ENCODE measurements around the gene DHRS12. TPM values are rescaled to one million over a fixed set of nuclear protein-coding genes. Genes with fewer than 3 reads are reported as not detected.

DHRS12 gene
- total and polyA plus RNA-seq, 7 donors, result 7.4 to 26.9 (median 15.8) TPM

GRCh38 chr13:51805925-51806324 lies 2.0 kb upstream of the DHRS12 start:
- DNase-seq, result no peak
- Histone ChIP-seq H3K9me3 (no peaks in the 10 kb centered on the region), H3K4me1 (peaks cover 0 to 40% (median 34%) of the 10 kb centered on the region in 4 donors), H3K27ac (peak overlapping the region in 2 of 4 donors; percentile 91 to 98), H3K36me3 (no peaks in the 10 kb centered on the region), H3K4me3 (no peak overlapping the region), H3K27me3 (no peaks in the 10 kb centered on the region)
- intact Hi-C loops (cut with DNase I), result loop anchor here (10.0 kb wide), 1 partner anchor 1681 kb away; no protein-coding TSS in a partner anchor
- 90 to 93% methylated on average over 2 of the region's 2 CpGs for WGBS, 2 donors
- TF ChIP-seq CTCF (IDR thresholded peaks at IDR 0.05), result no peak
- no peak for TF ChIP-seq EP300 (IDR thresholded peaks at IDR 0.05)
- no peak for TF ChIP-seq POLR2A (IDR thresholded peaks at IDR 0.05)
- TF ChIP-seq POLR2AphosphoS5 (IDR thresholded peaks at IDR 0.05), result no peak

- intact Hi-C loops (cut with DNase I), result loop anchor here (10.0 kb wide), 1 partner anchor 1681 kb away; no protein-coding TSS in a partner anchor
- WGBS, 2 donors, result 88 to 91% methylated on average over 4 of the region's 4 CpGs
- no peaks in the 10 kb centered on the region for H3K27me3 ChIP-seq
- TF ChIP-seq POLR2AphosphoS5 (IDR thresholded peaks at IDR 0.05), result no peak
- no peak for TF ChIP-seq POLR2A (IDR thresholded peaks at IDR 0.05)
- no peak for DNase-seq
- peaks cover 0 to 46% (median 39%) of the 10 kb centered on the region in 4 donors for H3K4me1 ChIP-seq
- H3K9me3 ChIP-seq, result no peaks in the 10 kb centered on the region
- peak overlapping the region; percentile 91 to 99 (median 97) for H3K27ac ChIP-seq
- peak overlapping the region in 1 of 4 donors; percentile 83 for H3K4me3 ChIP-seq
- no peaks in the 10 kb centered on the region for H3K36me3 ChIP-seq
Observed at GRCh38 chr13:51805313-51805712, 1.4 kb upstream of the DHRS12 start.

GRCh38 chr13:51804295-51805172 lies 571 bp upstream of the DHRS12 start:
- WGBS, 2 donors, result 14 to 20% methylated on average over 31 of the region's 31 CpGs
- Histone ChIP-seq H3K36me3 (no peaks in the 10 kb centered on the region), H3K4me1 (peaks cover 0 to 54% (median 45%) of the 10 kb centered on the region in 4 donors), H3K27me3 (no peaks in the 10 kb centered on the region), H3K9me3 (no peaks in the 10 kb centered on the region), H3K4me3 (peak overlapping the region; percentile 52 to 83 (median 67)), H3K27ac (peak overlapping the region; percentile 91 to 99 (median 97))
- DNase-seq, result peak; percentile 75
- intact Hi-C loops (cut with DNase I), result loop anchor here (1.0 to 10.0 kb wide), 4 partner anchors 67 to 1680 kb away; partner anchors contain the start of genes FAM124A and INTS6
- TF ChIP-seq POLR2AphosphoS5 (IDR thresholded peaks at IDR 0.05), result no peak
- TF ChIP-seq CTCF (IDR thresholded peaks at IDR 0.05), result no peak
- no peak for TF ChIP-seq POLR2A (IDR thresholded peaks at IDR 0.05)
- no peak for TF ChIP-seq EP300 (IDR thresholded peaks at IDR 0.05)

GRCh38 chr13:51802631-51803418 lies 1.1 kb downstream of the DHRS12 start:
- DNase-seq, result peak; percentile 76
- TF ChIP-seq EP300 (IDR thresholded peaks at IDR 0.05) (no peak), POLR2A (IDR thresholded peaks at IDR 0.05) (no peak), CTCF (IDR thresholded peaks at IDR 0.05) (no peak), POLR2AphosphoS5 (IDR thresholded peaks at IDR 0.05) (no peak)

More at GRCh38 chr13:51802631-51803418, 1.1 kb downstream of the DHRS12 start:
- H3K27ac ChIP-seq, result peak overlapping the region; percentile 91 to 99 (median 97)
- peaks cover 0 to 54% (median 45%) of the 10 kb centered on the region in 4 donors for H3K4me1 ChIP-seq
- peaks cover 0 to 6% (median 0%) of the 10 kb centered on the region in 4 donors for H3K36me3 ChIP-seq
- peak overlapping the region; percentile 52 to 83 (median 67) for H3K4me3 ChIP-seq
- no peaks in the 10 kb centered on the region for H3K9me3 ChIP-seq
- no peaks in the 10 kb centered on the region for H3K27me3 ChIP-seq
- intact Hi-C loops (cut with DNase I), result loop anchor here (2.0 to 10.0 kb wide), 4 partner anchors 66 to 1678 kb away; partner anchors contain the start of genes FAM124A and WDFY2
- WGBS, 2 donors, result 49 to 55% methylated on average over 9 of the region's 9 CpGs
